Esophagus squamous epithelium (tissue), 4 donors: ENCODE results near the gene OR8J1.

Experiments used
- POLR2A ChIP-seq, 4 donors: fragments of 450-650 bp; IDR thresholded peaks; one replicate each; pipeline ENCODE4 v1.6.1; 2017; ENCODE audit warnings: antibody characterized with exemption in 4 of 4, mild to moderate bottlenecking in 4 of 4, moderate library complexity in 3 of 4
- TF ChIP-seq, protein P1 (sequence below), 6 experiments: fragments of 450-650 bp in 4 of 6; fragments of 200-600 bp in 2 of 6; sonication (generic) in 2 of 6; IDR thresholded peaks; one replicate each; pipeline ENCODE4 v1.5.1; 2016 to 2019; ENCODE audit warnings: antibody characterized with exemption in 6 of 6, mild to moderate bottlenecking in 4 of 6, moderate library complexity in 4 of 6

DNA sequence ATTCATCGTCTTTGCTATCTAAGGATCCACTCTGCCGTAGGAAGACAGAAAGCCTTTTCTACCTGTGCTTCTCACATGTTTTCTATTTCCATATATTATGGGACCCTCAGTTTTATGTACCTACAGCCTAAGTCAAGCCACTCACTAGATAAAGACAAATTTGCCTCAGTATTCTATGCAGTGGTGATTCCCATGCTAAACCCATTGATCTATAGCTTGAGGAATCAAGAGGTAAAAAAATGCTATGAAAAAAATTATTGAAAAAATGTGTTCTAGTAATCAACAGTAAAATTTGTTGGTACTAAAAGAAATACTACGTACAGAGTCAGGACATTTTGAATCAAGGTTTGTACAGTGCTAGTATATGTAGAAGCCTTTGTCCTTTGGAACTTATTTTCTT, 40.3 kb downstream of the OR8J1 start:
- TF ChIP-seq, protein P1, sequence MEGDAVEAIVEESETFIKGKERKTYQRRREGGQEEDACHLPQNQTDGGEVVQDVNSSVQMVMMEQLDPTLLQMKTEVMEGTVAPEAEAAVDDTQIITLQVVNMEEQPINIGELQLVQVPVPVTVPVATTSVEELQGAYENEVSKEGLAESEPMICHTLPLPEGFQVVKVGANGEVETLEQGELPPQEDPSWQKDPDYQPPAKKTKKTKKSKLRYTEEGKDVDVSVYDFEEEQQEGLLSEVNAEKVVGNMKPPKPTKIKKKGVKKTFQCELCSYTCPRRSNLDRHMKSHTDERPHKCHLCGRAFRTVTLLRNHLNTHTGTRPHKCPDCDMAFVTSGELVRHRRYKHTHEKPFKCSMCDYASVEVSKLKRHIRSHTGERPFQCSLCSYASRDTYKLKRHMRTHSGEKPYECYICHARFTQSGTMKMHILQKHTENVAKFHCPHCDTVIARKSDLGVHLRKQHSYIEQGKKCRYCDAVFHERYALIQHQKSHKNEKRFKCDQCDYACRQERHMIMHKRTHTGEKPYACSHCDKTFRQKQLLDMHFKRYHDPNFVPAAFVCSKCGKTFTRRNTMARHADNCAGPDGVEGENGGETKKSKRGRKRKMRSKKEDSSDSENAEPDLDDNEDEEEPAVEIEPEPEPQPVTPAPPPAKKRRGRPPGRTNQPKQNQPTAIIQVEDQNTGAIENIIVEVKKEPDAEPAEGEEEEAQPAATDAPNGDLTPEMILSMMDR (IDR thresholded peaks at IDR 0.05) = no peak
- no peak for TF ChIP-seq POLR2A (IDR thresholded peaks at IDR 0.05)
